ENCODE results near the gene ZMYND8.

ZMYND8 gene

DNA sequence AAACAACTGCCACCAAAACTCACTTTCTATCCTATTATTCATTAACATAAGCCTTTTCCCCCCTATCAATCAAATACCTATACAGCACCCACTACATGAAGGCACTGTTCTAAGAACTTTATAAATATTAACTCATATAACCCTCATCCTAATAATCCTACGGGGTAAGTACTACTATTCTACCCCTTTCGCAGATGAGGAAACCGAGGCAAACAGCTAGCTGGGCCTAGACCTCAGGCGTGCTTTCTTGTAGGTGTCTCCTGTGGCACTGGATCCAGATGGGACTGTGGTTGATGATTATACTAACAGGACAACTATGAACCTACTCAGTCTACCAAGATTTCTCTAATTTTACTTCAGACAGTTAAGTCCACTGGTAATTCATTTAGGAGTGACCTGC, 131.6 kb downstream of the ZMYND8 start:
- TF ChIP-seq, protein P1, sequence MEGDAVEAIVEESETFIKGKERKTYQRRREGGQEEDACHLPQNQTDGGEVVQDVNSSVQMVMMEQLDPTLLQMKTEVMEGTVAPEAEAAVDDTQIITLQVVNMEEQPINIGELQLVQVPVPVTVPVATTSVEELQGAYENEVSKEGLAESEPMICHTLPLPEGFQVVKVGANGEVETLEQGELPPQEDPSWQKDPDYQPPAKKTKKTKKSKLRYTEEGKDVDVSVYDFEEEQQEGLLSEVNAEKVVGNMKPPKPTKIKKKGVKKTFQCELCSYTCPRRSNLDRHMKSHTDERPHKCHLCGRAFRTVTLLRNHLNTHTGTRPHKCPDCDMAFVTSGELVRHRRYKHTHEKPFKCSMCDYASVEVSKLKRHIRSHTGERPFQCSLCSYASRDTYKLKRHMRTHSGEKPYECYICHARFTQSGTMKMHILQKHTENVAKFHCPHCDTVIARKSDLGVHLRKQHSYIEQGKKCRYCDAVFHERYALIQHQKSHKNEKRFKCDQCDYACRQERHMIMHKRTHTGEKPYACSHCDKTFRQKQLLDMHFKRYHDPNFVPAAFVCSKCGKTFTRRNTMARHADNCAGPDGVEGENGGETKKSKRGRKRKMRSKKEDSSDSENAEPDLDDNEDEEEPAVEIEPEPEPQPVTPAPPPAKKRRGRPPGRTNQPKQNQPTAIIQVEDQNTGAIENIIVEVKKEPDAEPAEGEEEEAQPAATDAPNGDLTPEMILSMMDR (IDR thresholded peaks at IDR 0.05; ENCODE audit: insufficient read depth, missing control alignments): no peak
- FAIRE-seq: no peak
- no peak for DNase-seq (ENCODE audit: insufficient read length, low spot score)

DNA sequence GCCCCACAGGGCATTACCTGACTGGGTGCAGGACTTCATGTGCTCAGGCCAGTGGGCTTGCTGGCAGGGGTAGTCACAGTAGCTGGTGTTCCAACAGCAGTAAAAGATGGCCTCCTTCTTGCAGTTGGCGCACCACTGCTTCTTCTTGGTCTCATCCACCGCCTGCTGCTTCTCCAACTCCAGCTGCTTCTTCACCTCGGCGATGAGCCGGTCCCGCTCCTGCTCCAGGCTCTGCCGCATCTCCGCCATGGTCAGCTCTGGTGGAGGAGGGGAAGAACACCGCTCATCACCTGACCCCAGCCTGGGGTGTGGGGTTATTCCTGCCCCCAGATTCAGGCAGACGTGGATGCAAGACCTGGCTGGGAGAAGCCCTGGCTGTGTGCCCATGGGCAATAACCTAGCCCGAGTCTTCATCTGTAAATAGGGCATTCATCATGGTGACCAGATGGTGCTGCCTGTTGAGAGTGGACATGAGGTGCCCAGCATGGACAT, 132.2 kb downstream of the ZMYND8 start:
- FAIRE-seq: no peak
- DNase-seq (ENCODE audit: insufficient read length, low spot score): no peak
- TF ChIP-seq, protein P1 (IDR thresholded peaks at IDR 0.05; ENCODE audit: insufficient read depth, missing control alignments): no peak

DNA sequence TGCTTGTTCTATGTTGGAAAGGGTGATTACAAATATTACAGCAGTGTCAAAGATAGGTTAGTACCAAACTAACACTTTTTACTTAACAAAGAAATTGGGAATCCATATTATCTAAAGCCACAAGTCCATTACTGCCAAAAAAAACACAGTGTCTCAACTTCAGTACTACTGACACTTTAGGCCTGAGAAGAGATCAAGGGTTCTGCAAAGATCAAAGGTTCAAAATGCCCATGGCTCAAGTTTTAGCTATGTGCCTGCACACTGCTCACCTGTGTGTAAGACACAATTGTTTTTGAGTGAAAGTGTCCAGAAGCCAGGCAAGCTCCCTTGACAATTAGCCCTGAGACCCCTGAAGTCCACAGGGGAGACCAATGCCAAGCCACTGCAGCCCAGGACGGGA, 132.6 kb downstream of the ZMYND8 start:
- DNase-seq (ENCODE audit: insufficient read length, low spot score) (no peak), FAIRE-seq (no peak)
- TF ChIP-seq, protein P1 (IDR thresholded peaks at IDR 0.05; ENCODE audit: insufficient read depth, missing control alignments): no peak

DNA sequence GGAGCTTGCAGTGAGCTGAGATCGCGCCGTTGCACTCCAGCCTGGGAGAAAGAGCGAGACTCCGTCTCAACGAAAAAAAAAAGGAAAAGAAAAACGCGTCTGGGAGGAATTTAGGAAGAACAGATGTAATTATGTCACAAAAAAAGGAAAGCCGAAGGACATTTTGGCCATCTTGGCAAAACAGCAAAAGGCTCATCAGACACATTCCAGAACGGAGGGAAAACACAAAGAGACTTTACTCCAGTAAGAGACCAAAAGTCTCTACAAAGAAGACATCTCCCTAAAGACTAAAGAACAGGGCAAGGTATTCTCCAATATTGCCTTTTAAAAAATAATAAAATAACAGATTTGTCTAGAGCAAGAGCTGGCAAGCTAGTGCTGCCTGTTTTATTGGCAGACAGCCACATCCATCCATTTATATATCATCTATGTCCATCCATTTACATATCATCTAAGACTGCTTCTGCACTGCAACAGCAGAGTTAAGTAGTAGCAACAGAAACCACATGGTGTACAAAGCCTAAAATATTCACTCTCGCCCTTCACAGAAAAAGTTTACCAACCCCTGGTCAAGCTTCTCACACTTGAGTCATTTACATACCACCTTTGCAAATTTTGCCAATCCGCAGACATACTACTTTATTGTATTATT, 133.9 kb downstream of the ZMYND8 start:
- DNase-seq (ENCODE audit: insufficient read length, low spot score) (no peak), FAIRE-seq (no peak)

DNA sequence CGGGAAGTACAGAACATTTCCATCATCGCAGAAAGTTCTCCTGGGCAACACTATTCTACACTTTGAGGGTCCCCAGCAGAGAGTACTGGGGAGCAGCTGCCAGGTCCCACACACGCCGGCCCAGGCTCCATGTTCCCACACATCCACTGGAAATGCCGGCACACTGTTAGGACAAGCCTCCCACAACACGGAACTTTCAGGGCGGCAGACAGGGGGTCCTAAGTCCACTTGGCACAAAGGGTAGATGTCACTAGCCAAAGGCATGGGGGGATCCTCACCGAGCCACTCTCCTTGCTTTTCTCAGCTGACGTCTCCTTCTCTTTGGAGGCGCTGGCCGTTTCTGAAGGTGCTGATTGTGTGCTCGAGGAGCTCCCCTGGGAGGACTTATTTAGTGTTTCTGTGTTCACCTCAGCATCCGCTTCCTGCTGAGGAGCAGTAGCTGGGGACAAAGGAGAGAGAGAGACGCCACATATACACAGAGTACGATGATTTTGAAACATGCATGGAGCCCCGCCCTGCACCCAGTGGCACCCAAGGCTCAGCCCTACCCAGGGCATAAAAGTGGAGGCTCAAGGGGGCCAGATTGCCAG, 135.4 kb downstream of the ZMYND8 start:
- TF ChIP-seq, protein P1 (IDR thresholded peaks at IDR 0.05; ENCODE audit: insufficient read depth, missing control alignments): no peak
- FAIRE-seq (no peak), DNase-seq (ENCODE audit: insufficient read length, low spot score) (no peak)

More for the DNA sequence above, 133.9 kb downstream of the ZMYND8 start:
- TF ChIP-seq, protein P1 (IDR thresholded peaks at IDR 0.05; ENCODE audit: insufficient read depth, missing control alignments): no peak

DNA sequence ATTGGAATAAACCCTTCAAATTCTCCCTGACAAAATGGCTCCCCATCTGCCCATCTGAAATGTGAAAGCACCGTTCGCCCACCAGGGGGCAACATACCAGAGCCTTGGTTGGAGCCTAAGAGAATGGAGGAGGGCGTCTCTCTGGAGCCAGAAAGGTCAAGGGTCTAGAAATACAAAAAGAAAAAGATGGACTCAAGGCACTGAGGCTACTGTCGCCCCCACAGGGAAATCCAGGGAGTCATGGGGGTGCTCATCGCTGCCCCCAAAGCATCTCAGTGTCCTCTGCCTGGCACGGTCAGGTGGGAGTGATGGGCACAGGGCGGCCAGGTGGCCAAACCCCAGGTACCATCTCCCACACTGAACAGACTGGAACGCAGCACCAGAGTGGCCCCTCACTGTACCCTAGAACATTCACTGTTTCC, 136.3 kb downstream of the ZMYND8 start:
- DNase-seq (ENCODE audit: insufficient read length, low spot score) (no peak), FAIRE-seq (no peak)
- TF ChIP-seq, protein P1 (IDR thresholded peaks at IDR 0.05; ENCODE audit: insufficient read depth, missing control alignments): peak; percentile 42
